ENCODE measurements around the gene KLHL29. TPM values are rescaled to one million over a fixed set of nuclear protein-coding genes. Genes with fewer than 3 reads are reported as not detected.

Gene KLHL29
- total and polyA plus RNA-seq, 2 donors (not counting 1 experiment from before 2014, with no cell fraction given), result 1.3 to 3.4 TPM

DNA sequence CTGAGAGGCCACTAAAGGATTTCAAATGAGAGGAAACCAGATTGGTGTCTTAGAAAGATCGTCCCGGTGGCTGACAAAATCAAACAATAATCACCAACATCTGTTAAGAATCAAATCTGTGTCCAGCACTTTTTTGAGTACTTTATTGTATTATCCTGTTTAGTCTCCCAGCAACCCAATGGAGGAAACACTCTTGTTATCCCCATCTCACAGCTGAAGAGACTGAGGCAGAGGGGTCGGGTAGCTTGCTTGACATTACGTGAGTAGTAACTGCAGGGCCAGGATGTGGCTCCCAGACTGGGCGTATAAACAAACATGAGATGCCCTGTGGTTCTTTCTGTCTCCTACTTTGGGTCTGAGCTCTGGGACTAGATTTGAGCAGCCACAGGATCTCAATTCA lies 76.0 kb downstream of the KLHL29 start:
- H3K4me2 ChIP-seq (replicated peaks; ENCODE audit: low read depth, low read length, poor library complexity, severe bottlenecking), result no peak overlapping the region
- ATAC-seq (ENCODE audit: low read depth) (no peak), DNase-seq (no peak)
- Mint-ChIP-seq H3K9me3 (ENCODE audit: insufficient read depth) (no peaks in the 10 kb centered on the region), H3K27ac (no peak overlapping the region), H3K4me1 (peaks cover 2% of the 10 kb centered on the region), H3K4me3 (no peak overlapping the region), H3K27me3 (peaks cover 3% of the 10 kb centered on the region)
- H3K4me1 ChIP-seq (ENCODE audit: control insufficient read depth in 2 of 2, insufficient read depth in 2 of 2, low read length in 2 of 2), result no peaks in the 10 kb centered on the region
- CTCF ChIA-PET, result interaction anchor here (0.8 kb wide), 1 partner anchor 180 kb away, joined by 3 read pairs; no protein-coding TSS in a partner anchor
- H3K4me3 ChIP-seq (ENCODE audit: control extremely low read depth in 1 of 5, extremely low read depth in 1 of 5, insufficient read depth in 1 of 5, low read depth in 2 of 5, low read length in 4 of 5), result no peak overlapping the region
- H3K36me3 ChIP-seq (replicated peaks in 1 of 2; ENCODE audit: control extremely low read depth in 1 of 2, control insufficient read depth in 1 of 2, extremely low read depth in 1 of 2, insufficient read depth in 2 of 2, low read length in 1 of 2), result no peaks in the 10 kb centered on the region
- 82% methylated on average over 3 of the region's 5 CpGs for WGBS (ENCODE audit: insufficient coverage)
- H3K9me3 ChIP-seq (ENCODE audit: control extremely low read depth in 1 of 3, control insufficient read depth in 2 of 3, insufficient read depth in 1 of 3, low read length in 2 of 3), result no peaks in the 10 kb centered on the region
- H3K27me3 ChIP-seq (replicated peaks in 1 of 4; ENCODE audit: control extremely low read depth in 1 of 4, control insufficient read depth in 3 of 4, insufficient read depth in 4 of 4, low read length in 3 of 4), result peaks cover 0 to 4% (median 0%) of the 10 kb centered on the region in 4 experiments
- H3K79me2 ChIP-seq (ENCODE audit: control insufficient read depth, insufficient read depth, low read length), result no peaks in the 10 kb centered on the region
- no peaks in the 10 kb centered on the region for H4K20me1 ChIP-seq (ENCODE audit: control insufficient read depth, insufficient read depth, low read length, poor library complexity, severe bottlenecking)
- H2AFZ ChIP-seq (ENCODE audit: insufficient read depth, low read depth, low read length, poor library complexity, severe bottlenecking), result no peak overlapping the region
- POLR2A ChIA-PET, result no interaction called here
- no peak overlapping the region for H3K9ac ChIP-seq (ENCODE audit: low read length)
- intact Hi-C loops (cut with micrococcal nuclease), result no loop called here
- H3K27ac ChIP-seq (ENCODE audit: low read length in 2 of 2), result no peak overlapping the region
- TF ChIP-seq, protein P1, sequence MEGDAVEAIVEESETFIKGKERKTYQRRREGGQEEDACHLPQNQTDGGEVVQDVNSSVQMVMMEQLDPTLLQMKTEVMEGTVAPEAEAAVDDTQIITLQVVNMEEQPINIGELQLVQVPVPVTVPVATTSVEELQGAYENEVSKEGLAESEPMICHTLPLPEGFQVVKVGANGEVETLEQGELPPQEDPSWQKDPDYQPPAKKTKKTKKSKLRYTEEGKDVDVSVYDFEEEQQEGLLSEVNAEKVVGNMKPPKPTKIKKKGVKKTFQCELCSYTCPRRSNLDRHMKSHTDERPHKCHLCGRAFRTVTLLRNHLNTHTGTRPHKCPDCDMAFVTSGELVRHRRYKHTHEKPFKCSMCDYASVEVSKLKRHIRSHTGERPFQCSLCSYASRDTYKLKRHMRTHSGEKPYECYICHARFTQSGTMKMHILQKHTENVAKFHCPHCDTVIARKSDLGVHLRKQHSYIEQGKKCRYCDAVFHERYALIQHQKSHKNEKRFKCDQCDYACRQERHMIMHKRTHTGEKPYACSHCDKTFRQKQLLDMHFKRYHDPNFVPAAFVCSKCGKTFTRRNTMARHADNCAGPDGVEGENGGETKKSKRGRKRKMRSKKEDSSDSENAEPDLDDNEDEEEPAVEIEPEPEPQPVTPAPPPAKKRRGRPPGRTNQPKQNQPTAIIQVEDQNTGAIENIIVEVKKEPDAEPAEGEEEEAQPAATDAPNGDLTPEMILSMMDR (IDR thresholded peaks at IDR 0.05), result no peak
- no peak for TF ChIP-seq EZH2 (IDR thresholded peaks at IDR 0.05; ENCODE audit: borderline replicate concordance, insufficient read depth, low read depth, low read length, poor library complexity, severe bottlenecking)

DNA sequence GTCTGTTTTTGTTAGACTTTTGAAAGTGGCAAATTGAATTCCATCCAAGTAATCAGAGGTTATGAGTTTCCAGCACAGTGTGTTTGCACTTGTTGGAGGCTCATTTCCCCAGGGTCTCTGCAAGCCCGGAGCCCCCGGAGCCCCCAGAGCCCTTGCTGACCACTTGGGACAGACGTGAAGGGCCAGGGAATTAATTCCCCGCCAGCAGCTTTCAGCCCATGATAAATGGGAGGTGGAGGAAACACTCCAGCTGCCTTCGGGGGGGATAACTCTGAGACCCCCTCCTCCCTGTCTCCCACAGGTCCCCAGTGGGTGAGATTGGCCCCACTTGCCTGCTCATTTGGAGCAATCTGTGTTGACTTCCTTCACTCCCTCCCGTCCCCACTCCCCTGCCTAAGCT lies 79.2 kb downstream of the KLHL29 start:
- DNase-seq (no peak), ATAC-seq (ENCODE audit: low read depth) (no peak)
- ChIA-PET POLR2A (no interaction called here), CTCF (no interaction called here)
- H3K27me3 Mint-ChIP-seq, result peaks cover 14% of the 10 kb centered on the region
- no peak overlapping the region for H2AFZ ChIP-seq (ENCODE audit: insufficient read depth, low read depth, low read length, poor library complexity, severe bottlenecking)
- H3K4me1 ChIP-seq (ENCODE audit: control insufficient read depth in 2 of 2, insufficient read depth in 2 of 2, low read length in 2 of 2), result no peaks in the 10 kb centered on the region
- no peak overlapping the region for H3K4me2 ChIP-seq (replicated peaks; ENCODE audit: low read depth, low read length, poor library complexity, severe bottlenecking)
- WGBS (ENCODE audit: insufficient coverage), result 46% methylated on average over 5 of the region's 6 CpGs
- H3K36me3 ChIP-seq (replicated peaks in 1 of 2; ENCODE audit: control extremely low read depth in 1 of 2, control insufficient read depth in 1 of 2, extremely low read depth in 1 of 2, insufficient read depth in 2 of 2, low read length in 1 of 2), result no peaks in the 10 kb centered on the region
- no peak overlapping the region for H3K27ac Mint-ChIP-seq
- H3K27me3 ChIP-seq (replicated peaks in 1 of 4; ENCODE audit: control extremely low read depth in 1 of 4, control insufficient read depth in 3 of 4, insufficient read depth in 4 of 4, low read length in 3 of 4), result peaks cover 0 to 5% (median 0%) of the 10 kb centered on the region in 4 experiments
- no peak overlapping the region for H3K9ac ChIP-seq (ENCODE audit: low read length)
- H3K4me1 Mint-ChIP-seq, result peaks cover 2% of the 10 kb centered on the region
- H4K20me1 ChIP-seq (ENCODE audit: control insufficient read depth, insufficient read depth, low read length, poor library complexity, severe bottlenecking), result no peaks in the 10 kb centered on the region
- intact Hi-C loops (cut with micrococcal nuclease), result no loop called here
- H3K27ac ChIP-seq (ENCODE audit: low read length in 2 of 2), result no peak overlapping the region
- no peaks in the 10 kb centered on the region for H3K79me2 ChIP-seq (ENCODE audit: control insufficient read depth, insufficient read depth, low read length)
- TF ChIP-seq, protein P1 (IDR thresholded peaks at IDR 0.05), result no peak
- TF ChIP-seq EZH2 (IDR thresholded peaks at IDR 0.05; ENCODE audit: borderline replicate concordance, insufficient read depth, low read depth, low read length, poor library complexity, severe bottlenecking), result no peak
- no peak overlapping the region for H3K4me3 ChIP-seq (ENCODE audit: control extremely low read depth in 1 of 5, extremely low read depth in 1 of 5, insufficient read depth in 1 of 5, low read depth in 2 of 5, low read length in 4 of 5)
- H3K9me3 Mint-ChIP-seq (ENCODE audit: insufficient read depth), result no peaks in the 10 kb centered on the region
- H3K9me3 ChIP-seq (ENCODE audit: control extremely low read depth in 1 of 3, control insufficient read depth in 2 of 3, insufficient read depth in 1 of 3, low read length in 2 of 3), result no peaks in the 10 kb centered on the region
- H3K4me3 Mint-ChIP-seq, result no peak overlapping the region

All from B cell (primary cell).